NOMO-1 treated with dmso at 0.1 percent for 144 hours (cell line): Measurements from ENCODE around the gene HS3ST3A1.

Experiments
- DNase-seq: peaks from one replicate; lab custom pipeline; 2025; ENCODE audit not compliant: unreplicated experiment; lab: John Stamatoyannopoulos, UW

Gene HS3ST3A1

DNA sequence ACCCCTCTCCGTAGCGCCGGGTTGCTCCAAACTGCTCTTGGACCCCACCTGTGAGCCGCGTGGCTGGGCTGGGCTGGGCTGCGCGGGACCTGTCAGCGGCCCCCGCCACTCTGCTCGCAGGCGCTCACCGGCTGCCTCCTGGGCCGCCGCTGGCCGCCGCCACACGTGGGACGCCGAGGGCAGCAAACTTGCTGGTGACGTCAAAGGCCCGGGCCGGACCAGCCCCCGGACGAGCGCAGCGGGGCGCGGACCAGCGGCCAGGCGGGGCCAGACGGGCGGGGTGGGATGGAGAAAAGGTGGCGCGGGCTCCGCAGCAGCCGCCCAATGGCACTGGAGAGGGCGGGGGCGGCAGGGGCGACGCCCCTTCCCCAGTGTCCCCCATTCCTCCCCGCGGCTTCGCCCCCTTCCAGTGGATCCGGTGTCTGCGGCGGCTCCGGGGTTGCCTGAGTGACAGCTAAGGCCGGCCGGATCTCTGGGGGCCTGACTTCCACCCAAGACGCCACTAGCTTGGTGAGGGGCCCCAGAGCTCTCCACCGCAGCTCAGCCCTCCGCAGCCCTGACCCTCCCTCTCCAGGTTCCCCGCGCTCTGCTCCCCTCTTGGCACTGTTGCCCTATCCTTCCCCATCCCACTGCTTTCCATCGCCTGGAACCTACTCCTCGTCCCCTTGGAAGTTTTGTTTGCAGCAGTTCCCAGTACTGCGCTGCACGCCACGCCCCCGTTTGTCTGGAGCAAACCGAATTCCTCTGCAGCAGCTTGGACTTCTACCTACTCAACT is at the start of gene HS3ST3A1:
TSS of gene HS3ST3A1 (minus strand) at position 154 of the 776 bp plus-strand sequence. CDS start 800 bp downstream, outside the sequence.
- DNase-seq = no peak

DNA sequence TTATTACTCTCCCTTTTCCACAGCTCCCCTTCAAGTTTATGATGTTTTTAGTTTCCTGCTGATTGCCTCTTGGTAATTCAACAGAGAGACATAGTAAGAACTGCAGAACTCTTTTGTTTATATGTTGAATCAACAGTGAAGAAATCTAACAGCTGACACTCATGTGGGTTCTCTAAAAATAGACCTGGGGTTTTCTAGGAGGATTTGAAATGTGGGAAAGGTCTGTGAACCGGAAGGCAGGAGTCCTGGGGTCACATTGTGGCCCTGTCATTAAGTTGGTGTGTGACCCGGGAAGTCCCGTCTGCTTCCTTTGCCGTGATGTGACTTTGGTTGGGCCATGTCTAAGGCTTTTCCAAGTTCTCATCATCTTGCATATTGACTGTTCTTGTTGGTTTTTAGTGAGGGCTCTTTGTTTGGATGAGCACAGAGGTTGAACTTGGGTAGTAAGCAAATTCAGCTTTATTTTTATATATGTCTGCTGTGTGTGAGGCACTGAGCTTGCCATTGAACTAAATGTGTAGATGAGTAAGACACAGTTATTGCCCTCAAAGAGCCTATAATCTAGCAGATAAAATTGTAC is 48.5 kb upstream of the HS3ST3A1 start:
- no peak for DNase-seq

DNA sequence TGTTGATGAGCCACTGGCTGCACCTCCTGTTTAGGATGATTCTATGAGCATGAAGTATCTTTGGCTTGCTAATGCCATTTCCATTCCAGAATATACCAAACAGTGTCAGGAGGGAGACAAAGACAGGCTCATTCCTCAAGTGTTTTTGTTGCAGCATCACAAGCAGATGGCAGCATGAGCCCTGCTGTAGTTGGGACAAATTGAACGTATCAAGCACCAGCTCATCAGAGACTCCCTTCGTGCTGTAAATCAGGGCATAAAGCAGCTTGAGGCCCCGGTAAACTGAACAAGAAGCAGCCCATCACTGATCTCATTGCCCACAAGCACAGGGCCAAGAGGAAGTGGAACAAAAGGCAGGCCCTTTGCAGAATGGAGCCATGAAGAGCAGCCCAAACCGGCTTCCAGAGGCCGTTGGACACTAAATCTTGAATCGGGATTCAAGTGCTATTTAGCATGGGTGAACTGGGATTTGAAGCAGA is 45.9 kb upstream of the HS3ST3A1 start:
- DNase-seq = no peak

DNA sequence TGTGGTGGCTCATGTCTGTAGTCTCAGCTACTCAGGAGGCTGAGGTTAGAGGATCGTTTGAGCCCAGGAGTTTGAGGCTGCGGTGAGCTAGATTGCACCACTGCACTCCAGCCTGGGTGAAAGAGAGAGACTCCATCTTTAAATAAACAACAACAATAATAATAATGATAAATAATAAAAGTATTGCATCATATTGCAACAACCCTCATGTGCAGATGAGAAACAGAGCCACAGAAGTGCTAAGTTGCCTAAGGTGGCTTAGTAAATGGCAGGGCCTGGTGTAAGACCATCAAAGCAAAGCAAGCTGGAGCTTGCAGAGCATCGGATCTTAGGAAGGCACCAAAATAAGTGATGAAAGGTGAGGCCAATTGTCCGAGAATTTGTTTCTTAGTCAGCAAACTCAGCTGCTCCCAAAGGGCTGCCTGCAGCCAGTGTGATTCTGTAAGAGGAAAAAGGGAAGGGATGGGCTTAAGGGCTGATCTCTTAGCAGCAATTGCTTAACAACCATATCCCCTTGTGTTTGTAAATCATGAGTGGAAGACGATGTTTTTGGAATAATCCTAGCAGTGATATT is 45.3 kb upstream of the HS3ST3A1 start:
- DNase-seq = no peak

DNA sequence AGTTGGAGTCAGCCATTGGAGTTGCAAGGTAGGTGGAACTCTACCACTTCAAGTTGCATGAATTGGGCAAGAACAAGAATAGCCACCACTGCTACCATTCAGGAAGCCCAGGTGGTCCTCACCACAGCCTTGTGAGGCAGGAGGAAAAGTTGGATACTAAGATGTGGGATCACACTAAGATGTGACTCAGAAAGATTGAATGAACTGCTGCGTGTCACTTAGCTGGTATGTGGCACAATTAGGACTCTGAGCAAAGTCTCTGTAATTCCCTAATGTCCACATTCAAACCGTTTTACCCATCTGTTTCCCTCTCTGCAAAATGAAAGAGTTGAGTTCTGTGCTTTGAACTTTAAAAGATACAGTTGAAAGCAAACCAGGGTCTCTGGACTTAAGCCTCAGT is 44.7 kb upstream of the HS3ST3A1 start:
- DNase-seq = no peak

DNA sequence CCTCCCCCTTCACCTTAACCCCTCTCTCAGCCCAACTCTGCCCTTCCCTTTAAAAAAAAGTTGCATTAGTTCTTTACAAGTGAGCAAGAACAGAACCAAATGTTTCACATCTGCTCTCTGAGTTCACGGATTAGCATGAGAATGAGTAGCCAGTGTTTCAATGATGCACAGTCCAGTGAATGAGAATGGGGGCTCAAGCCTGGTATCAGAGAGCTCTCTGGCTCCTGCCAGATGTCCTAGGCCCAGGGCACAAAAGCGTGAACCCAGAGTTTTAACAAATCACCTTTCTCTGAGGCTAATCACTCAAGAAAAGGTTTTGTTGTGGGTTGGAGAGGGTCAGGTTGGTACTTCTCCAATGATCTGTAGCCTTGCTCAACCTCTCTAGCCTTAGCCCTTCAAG is 41.5 kb upstream of the HS3ST3A1 start:
- DNase-seq = no peak

DNA sequence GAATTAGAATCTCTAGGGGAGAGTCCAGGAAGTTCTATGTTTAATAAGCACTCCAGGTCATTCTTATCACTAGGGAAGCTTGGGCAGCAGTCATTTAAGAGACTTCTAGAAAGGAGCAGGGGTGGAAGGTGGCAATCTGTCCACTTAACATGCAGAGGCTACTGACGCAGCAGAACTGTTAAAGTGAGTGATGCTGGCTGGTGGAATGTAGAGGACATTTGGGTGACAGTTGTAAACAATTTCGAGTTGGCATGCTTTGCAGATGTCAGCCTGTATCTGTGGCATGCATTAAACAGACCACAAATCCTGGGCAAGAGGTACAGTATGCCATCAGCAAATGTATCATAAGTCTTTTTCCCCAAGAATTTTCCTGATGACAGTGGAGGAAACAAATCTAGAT is 40.5 kb upstream of the HS3ST3A1 start:
- DNase-seq = no peak

DNA sequence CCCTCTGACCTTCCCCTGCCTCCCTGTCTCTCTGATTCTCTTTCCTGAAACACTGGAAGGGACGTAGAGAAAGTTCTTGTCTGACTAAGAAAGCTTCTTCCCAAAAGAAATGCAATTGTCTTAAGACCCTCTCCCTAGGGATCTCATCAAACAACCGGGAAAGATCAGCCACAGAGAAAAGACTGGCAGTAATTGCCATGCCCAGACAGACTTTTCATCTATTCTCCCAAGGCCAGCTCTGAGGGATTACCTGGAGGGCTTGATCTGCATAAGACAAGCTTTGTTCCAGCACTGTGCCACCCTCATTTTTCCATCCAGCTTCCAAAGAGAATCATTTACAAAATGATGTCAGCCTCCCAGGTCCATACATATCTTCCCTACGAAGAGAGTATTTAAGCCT is 38.8 kb upstream of the HS3ST3A1 start:
- DNase-seq = no peak

DNA sequence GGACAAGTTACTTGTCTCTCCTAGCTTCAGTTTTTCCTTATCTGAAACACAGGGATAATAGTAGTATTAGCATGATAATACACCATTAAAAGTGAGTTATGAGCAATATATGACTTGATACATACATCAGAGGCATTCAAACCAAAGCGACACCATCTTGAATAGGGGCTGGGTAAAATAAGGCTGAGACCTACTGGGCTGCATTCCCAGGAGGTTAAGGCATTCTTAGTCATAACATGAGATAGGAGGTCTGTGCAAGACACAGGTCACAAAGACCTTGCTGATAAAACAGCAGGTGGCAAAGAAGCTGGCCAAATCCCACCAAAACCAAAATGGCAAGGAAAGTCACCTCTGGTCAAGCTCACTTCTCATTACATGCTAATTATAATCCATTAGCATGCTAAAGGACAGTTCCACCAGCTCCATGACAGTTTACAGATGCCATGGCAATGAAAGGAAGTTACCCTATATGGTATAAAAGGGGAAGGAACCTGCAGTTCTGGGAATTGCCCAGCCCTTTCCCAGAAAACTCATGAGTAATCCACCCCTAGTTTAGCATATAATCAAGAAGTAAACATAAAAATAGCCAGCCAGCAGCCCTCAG is 37.2 kb upstream of the HS3ST3A1 start:
- DNase-seq = no peak

DNA sequence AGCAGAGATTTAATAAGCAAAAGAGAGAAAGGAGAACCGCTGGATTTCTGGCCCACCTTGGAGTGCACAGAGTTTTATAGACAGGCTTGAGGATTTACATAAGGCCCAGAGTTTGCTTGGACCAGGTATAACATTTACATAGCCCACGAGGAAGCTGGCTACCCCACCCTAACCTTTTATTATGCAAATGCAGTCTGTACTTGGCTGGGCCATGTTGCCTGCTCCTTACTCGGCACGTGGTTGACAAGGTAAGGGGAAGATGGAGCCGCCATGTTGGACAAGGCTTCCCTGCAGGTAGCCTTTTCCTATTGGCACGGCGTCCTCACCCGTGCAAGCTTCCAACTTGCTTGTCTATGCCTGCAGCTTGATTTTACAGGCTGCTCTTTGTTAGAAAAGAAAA is 35.2 kb upstream of the HS3ST3A1 start:
- no peak for DNase-seq

DNA sequence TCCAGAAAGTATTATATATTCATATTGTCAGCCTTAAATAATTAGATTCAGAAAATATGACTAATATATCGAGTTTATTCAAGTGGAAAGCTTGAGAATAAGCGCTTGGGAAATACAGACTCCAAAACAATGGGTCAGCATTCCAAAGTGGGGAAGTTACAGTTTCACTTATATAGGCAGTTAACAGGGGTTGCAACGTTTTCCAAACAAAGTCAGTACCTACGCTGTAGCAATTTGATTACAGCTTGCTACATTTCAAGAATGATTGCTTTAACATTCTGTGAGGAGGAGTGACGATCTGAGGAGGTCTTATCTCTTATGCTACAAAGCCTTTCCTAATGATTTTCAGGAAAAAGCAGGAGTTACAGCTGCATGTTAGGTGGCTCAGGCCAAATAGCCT is 34.2 kb upstream of the HS3ST3A1 start:
- DNase-seq = no peak

DNA sequence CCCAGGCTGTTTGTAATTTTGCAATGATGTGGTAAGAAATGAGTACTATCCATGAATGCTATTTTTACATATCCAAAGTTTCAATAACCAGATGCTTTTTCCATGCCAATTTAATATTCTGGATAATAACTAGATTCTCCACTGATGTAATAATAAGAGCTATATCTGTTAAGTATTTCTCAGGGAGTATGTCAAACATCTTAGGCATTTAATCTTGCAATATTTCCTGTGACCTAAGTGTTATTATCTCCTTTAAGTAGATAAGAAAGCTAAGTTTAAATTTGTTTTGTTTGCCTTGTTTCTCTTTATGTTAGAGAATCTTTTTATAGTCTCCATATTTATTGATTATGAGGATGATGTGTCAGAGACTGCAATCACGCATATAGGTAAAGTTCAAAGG is 32.3 kb upstream of the HS3ST3A1 start:
- no peak for DNase-seq

DNA sequence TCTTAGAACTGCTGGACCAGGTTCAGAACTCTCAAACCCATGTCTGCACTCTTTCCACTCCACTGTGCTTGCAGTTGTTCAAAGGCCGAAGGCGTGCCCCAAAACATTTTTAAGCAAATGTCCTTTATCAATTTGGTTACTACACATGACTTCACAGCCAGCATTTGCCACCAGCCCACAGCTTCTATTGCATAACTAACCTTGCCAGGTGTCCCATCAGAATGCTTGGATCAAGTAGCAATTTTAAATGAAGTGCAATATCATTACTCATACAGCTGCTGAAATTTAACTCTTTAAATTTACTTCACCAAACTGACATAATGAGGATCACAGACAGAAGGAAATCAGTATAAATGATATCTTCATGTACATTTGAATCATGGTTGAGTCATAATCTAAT is 29.8 kb upstream of the HS3ST3A1 start:
- DNase-seq = no peak

DNA sequence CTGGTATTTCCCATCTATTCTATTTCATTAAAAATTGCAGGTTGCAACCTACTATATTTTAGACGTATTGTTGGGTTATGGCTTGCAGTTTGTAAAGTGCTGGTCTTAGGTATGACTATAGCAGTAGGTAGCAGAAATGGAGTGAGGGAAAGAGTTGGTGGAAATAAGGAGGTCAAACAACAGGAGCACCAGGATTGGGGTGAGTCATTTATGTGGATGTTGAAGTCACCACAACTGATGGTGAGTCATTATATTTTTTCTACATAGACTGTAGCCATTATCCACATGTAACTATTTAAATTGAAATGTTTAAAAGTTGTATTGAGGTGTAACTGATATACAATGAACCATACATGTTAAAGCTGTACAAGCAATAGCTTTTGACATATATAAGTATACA is 25.0 kb upstream of the HS3ST3A1 start:
- DNase-seq = no peak

DNA sequence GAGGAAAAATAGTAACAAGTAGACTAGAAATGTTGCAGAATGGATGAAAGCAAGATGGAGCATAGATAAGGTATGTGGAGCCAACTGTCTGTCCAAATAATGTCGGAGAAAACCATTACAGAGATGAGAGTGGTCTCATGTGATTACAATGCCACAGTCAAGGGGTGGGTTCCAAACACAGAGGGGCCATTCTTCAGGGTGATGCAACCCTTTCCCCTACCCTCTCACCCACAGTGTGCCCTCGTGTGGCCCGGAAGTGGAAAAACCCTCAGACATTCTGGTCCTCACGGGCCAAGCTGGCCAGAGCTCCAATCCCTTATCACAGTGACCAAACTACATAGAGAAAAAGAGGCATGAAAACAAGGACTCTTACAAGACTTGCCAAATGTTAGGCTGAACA is 17.7 kb upstream of the HS3ST3A1 start:
- no peak for DNase-seq

DNA sequence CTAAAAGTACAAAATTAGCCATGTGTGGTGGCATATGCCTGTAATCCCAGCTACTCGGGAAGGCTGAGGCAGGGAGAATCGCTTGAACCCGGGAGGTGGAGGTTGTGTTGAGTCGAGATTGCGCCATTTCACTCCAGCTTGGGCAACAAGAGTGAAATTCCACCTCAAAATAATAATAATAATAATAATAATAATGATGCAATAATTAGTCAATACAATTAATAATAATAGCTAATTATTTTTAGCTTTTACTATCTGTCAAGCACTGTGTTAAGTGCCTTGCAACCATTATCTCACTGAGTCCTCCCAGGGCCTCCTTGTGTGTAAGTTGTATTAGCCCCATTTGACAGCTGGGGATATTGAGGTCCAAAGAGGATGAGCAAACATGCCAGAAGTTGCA is 14.3 kb upstream of the HS3ST3A1 start:
- no peak for DNase-seq

DNA sequence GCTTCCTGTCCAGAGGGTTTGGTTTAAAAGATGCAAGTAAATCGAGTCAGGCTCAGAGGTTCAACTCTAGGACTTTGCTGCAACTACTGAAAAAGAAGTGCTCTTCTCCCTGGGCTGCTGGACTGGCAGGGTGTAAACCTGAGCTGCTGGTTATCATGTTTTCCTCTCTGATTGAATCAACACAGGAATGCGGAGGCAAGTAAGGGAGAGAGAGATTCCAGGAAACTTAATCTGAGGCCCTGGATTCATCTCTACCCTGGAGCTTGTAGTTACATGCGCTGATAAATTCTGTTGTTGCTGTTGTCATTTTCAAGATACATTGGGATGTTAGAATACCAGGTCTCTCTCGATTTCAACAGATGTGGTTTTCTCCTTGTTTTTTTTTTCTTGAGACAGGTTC is 8.2 kb upstream of the HS3ST3A1 start:
- no peak for DNase-seq

DNA sequence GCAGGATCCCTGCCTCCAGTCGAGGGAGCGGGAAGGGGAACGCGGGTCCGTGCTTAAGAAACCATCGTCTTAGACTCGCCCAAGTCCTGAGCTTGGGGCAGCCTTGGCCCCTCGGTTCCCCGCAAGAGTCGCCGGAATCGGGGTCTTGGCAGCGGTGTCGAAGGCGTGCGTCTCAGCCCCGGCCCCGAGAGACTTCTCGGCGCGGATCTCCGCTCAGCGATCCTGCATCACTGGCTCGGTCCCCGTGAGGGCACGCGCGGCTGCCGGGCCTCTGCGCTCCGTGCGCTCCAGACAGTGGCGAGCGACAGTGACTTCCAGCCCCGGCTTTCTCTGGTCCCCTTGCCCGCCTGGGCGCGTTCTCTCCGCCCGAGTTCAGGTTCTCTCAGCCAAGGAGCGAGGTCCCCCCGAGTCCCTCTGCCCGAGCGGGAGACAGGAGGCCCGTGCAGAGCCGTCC is 380 bp downstream of the HS3ST3A1 start:
- DNase-seq = no peak

DNA sequence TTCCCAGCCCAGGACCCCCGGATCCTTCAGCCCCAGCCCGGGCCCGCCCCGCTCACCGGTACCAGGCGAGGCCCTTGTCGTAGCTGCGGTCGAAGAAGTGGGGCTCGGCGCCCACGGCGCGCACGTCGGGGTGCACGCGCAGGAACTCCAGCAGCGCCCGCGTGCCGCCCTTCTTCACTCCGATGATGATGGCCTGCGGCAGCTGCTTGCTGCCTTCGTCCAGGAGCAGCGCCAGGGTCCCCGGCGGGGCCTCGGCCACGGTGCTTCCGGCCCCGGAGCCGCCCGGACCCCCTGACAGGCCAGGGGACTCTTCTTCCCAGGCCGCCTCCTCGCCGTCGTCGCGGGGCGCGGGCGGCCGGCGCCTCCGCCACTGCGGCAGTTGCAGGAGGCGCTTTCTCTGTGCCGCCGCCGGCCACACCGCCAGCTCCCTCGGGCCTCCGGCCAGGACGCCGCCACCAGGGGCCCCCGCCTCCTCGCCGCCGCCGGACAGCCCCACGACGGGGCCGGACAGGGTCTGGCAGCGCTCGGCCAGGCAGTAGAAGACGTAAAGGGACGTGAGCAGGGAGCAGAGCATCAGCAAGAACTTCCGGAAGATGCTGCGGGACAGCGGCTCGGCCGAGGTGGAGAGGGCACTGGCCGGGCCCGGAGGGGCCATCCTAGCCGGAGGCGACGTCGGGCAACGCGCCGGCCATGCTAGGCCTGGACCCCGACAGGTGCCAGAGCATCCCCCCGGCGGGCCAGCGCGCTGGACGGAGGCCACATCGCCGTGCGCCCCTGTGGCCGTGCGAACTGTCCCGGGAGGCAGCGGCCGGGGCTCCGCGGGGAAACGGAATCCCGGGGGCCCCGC is 1.0 kb downstream of the HS3ST3A1 start:
- no peak for DNase-seq

DNA sequence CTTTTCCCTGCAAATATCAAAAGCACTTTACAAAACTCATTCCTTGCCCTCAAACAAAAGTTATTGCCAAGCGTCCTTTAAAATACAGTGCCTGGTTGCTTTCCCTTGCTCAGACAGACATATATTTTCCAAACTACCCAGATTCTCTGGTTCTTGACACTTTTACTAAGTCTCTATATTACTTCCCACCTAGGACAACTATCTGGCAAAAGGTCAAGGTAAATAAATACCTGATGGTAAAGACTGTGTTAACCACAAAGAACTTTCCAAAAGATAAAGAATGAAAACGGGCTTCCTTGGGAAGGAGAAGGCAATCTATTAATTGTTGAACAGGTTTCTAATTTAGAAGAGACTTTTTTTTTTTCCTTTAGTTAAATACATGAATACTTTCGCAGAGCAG is 1.9 kb downstream of the HS3ST3A1 start:
- DNase-seq = no peak

DNA sequence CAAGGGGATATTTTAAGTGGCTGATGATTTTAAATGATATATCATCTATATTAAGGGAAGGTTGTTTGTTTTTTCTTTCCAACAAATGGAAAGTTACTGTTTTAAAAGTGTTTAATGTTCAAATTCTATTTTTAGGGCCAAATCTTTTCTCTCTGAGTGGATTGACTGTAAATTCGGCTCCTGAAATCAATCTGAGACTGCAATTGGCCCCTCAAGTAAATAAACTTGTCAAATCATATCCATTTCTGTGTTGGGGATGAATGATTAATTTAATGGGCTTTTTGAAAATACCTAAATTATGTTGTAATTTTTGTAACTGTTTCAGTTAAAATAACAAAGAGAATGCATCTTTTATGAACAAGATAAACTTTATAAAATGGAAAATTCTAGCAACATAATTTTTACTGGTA is 2.6 kb downstream of the HS3ST3A1 start:
- DNase-seq = no peak
